Heart left ventricle (tissue), 13 donors: ENCODE data around the gene RNF39.

Experiments
- POLR2A ChIP-seq, 2 donors: fragments of 450-650 bp; IDR thresholded peaks; one replicate each; pipeline ENCODE4 v1.6.1; 2017; ENCODE audit warnings: antibody characterized with exemption in 2 of 2, mild to moderate bottlenecking in 2 of 2, moderate library complexity in 2 of 2
- TF ChIP-seq, protein P1 (sequence below), 12 donors: fragments of 200-600 bp; sonication (generic) in 4 of 12; IDR thresholded peaks; one replicate each; pipeline versions ENCODE4 v1.5.0 to v1.8.0; 2018 to 2022; ENCODE audit warnings: antibody characterized with exemption in 12 of 12, mild to moderate bottlenecking in 5 of 12
- donor health status: ischemic (EF 13 %, LVEDD 7.1; RV severe dilation, severe dysfunction).
- donor health status: DM: no; HTN: yes; CAD: no.
- donor health status: DM: no; HTN: no; CAD: no.
- donor health status: ischemic (EF 25% LVEDD 6.9; RV normal size, moderate dysfunction).
- donor health status: ischemic (EF 25% LVEDD 5.7; RV mildly dilated, moderate dysfunction).
- donor health status: ischemic (EF 35%, LVEDD 5.7; RV mildly dilated, moderate dysfunction).
- donor health status: nonischemic (EF 11% LVEDD 7.7; RV severe dilation, severe dysfunction).
- donor health status: DM: yes; HTN: yes; CAD: no.
- donor health status: PGD.
- donor health status: ischemic (EF 29% LVEDD 5.4; RV normal size, mild dysfunction).
- donor health status: nonischemic (EF 23%, LVEDD 6.1; RV moderate dilation, normal function).

DNA sequence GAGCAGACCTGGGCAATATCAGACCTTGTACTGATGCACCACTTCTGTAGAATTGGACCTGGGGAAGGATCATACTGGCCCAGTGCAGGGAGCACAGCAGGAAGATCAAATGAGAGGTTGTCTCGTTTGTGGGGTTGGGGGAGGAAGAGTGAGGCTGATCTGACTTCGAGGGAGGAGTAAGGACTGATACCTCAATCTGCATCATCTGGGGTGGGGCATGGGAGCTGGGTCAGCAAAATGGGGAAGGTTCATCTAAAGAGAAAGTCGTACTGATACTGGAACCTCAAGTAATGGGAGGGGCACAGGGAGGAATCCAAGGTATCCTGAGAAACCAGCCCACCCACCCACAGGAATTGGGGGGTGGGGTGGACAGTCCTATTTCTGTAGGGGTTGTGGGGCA lies 3.7 kb downstream of the RNF39 start:
- TF ChIP-seq, protein P1, sequence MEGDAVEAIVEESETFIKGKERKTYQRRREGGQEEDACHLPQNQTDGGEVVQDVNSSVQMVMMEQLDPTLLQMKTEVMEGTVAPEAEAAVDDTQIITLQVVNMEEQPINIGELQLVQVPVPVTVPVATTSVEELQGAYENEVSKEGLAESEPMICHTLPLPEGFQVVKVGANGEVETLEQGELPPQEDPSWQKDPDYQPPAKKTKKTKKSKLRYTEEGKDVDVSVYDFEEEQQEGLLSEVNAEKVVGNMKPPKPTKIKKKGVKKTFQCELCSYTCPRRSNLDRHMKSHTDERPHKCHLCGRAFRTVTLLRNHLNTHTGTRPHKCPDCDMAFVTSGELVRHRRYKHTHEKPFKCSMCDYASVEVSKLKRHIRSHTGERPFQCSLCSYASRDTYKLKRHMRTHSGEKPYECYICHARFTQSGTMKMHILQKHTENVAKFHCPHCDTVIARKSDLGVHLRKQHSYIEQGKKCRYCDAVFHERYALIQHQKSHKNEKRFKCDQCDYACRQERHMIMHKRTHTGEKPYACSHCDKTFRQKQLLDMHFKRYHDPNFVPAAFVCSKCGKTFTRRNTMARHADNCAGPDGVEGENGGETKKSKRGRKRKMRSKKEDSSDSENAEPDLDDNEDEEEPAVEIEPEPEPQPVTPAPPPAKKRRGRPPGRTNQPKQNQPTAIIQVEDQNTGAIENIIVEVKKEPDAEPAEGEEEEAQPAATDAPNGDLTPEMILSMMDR (IDR thresholded peaks at IDR 0.05), result no peak
- TF ChIP-seq POLR2A (IDR thresholded peaks at IDR 0.05), result no peak
